Transverse colon (tissue), 4 donors: Measurements from ENCODE around the gene SCG5.

Source experiments
- EP300 ChIP-seq: sonication (generic); formaldehyde crosslinking; IDR thresholded peaks from one replicate; pipeline ENCODE4 v1.6.1; 2017; ENCODE audit warnings: antibody characterized with exemption, low read depth
- POLR2A ChIP-seq: fragments of 450-650 bp; IDR thresholded peaks from one replicate; pipeline ENCODE4 v1.6.1; 2016; ENCODE audit warnings: antibody characterized with exemption, mild to moderate bottlenecking, moderate library complexity
- POLR2AphosphoS5 ChIP-seq, 3 donors: sonication (generic); formaldehyde crosslinking; IDR thresholded peaks; one replicate each; pipeline ENCODE4 v1.6.1; 2016; ENCODE audit warnings: antibody characterized with exemption in 3 of 3
- TF ChIP-seq, protein P1 (sequence below), 5 experiments: fragments of 200-600 bp in 3 of 5; fragments of 450-650 bp in 2 of 5; sonication (generic) in 3 of 5; IDR thresholded peaks; 1 replicate in 2 of 5; 2 replicates in 3 of 5; pipeline ENCODE4 v1.5.1; 2016 to 2017; ENCODE audit warnings: antibody characterized with exemption in 5 of 5, inconsistent platforms in 3 of 5, mild to moderate bottlenecking in 2 of 5, moderate library complexity in 1 of 5

DNA sequence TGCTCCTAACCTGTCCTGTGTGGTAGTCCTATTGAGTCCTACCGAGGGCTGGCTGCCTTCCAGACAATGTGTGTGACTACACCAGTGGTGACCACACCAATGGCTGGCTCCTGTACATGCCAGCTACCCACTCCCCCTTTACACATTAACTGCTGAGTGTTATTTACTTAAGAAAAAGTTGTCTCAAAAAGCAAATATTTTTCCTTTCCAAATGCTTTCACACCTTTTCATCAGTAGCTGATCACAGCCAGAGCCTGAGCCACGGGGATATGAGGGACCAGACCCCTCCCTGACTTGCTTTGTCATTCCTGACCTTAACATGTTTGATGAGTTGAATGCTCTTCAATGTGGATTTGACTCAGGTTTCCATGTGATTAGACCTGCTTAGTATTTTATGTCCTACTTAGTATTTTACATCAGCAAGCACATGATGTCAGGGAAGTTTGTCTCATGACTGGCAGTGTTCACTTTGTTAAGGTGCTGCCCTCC lies 46.7 kb downstream of the SCG5 start:
- TF ChIP-seq POLR2A (no peak), POLR2AphosphoS5 (IDR thresholded peaks at IDR 0.05) (no peak), EP300 (no peak)
- TF ChIP-seq, protein P1, sequence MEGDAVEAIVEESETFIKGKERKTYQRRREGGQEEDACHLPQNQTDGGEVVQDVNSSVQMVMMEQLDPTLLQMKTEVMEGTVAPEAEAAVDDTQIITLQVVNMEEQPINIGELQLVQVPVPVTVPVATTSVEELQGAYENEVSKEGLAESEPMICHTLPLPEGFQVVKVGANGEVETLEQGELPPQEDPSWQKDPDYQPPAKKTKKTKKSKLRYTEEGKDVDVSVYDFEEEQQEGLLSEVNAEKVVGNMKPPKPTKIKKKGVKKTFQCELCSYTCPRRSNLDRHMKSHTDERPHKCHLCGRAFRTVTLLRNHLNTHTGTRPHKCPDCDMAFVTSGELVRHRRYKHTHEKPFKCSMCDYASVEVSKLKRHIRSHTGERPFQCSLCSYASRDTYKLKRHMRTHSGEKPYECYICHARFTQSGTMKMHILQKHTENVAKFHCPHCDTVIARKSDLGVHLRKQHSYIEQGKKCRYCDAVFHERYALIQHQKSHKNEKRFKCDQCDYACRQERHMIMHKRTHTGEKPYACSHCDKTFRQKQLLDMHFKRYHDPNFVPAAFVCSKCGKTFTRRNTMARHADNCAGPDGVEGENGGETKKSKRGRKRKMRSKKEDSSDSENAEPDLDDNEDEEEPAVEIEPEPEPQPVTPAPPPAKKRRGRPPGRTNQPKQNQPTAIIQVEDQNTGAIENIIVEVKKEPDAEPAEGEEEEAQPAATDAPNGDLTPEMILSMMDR (IDR thresholded peaks at IDR 0.05): no peak
